HG03378 (cell line): Measurements from ENCODE around the gene AP4E1.
"Not testable (repeated sequence)": the region's sequence is repeated elsewhere in the genome, so short reads cannot be mapped to it uniquely, and the experiment has no call there.

Experiments
- ATAC-seq: cut with Tn5 transposase; IDR thresholded peaks from one replicate; pipeline ENCODE4 v1.9.1; 2021; ENCODE audit warnings: mild to moderate bottlenecking, moderate library complexity; ENCODE audit not compliant: unreplicated experiment

Gene AP4E1

GRCh38 chr15:51011212-51011611 lies 102.7 kb downstream of the AP4E1 start:
- ATAC-seq, result no peak

GRCh38 chr15:51016615-51017014 lies 108.1 kb downstream of the AP4E1 start:
- ATAC-seq, result no peak

- no peak for ATAC-seq
These were observed 113.7 kb downstream of the AP4E1 start for GRCh38 chr15:51022206-51022605.

DNA sequence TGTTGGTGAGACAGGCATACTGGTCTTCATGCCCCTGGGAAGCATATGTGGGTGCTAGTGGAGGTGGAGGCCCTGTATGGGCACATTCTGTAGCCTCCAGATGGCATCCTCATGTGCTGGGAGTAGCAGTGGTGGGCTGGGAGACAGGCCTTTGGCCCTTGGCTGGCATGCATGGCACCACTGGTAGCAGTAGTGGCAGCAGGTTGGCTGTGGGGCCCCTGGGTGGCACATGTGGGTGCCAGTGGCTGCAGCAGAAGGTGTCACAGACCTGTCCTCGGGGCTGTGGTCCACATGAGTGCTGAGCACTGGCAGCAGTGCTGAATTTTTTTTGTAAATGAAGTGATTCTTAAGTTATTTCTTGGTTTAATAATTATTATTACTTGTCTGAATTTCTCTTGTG lies 115.0 kb downstream of the AP4E1 start:
- ATAC-seq, result no peak

GRCh38 chr15:51024735-51025453 lies 116.4 kb downstream of the AP4E1 start:
- no peak for ATAC-seq

- no peak for ATAC-seq
These were observed 117.0 kb downstream of the AP4E1 start for GRCh38 chr15:51025454-51025846.

GRCh38 chr15:51030649-51031316 lies 122.3 kb downstream of the AP4E1 start:
- no peak for ATAC-seq

DNA sequence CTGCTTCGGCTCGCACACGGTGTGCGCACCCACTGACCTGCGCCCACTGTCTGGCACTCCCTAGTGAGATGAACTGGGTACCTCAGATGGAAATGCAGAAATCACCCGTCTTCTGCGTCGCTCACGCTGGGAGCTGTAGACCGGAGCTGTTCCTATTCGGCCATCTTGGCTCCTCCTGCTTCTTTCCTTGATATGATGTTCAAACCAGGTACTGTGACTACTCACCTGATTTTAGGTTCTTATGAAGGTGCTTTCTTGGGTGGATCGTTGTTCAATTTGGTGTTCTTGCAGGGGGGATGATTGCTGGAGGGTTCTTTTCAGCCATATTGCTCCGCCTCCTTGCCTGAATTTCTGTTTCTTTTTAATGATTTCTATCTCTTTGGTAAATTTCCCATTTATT lies 129.0 kb downstream of the AP4E1 start:
- not testable (repeated sequence) for ATAC-seq

DNA sequence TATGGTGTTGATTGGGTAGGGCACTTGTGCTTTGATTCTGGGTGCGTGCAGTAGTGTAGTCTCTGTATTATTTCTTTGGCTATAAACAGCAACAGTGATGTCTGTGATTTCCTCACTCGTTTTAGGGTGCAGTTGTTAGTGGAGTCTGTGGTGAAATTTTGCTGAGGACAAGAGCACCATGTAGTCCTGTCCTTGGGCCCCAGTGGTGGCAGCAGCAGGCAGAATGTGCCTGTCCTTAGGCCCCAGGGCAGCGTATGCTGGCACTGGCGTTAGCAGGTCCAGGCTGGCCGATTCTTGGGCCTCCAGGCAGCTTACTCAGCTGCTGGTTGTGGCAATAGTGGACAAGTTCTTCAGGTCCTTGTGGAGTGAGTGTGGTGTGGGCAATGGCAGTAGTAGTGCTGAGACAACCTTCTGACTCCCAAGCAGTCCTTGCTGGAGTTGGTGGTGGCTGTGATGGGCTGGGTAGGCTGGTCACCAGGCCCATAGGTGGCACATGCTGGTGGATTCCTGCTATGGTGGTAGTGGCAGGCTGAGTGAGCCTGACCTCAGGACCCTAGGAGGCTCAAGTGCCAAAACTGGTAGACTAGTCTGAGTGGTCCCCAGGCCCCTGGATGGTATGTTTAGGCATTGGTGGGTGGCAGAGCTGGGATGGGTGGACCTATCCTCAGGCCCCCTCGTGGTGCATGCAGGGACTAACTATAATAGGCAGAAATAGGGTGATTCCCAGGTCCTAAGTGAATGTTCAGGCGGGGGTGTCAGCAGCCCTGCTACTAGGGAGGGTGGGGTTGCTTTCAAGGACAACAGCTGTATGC lies 129.9 kb downstream of the AP4E1 start:
- ATAC-seq, result no peak

- ATAC-seq, result no peak
These were observed 130.5 kb downstream of the AP4E1 start for GRCh38 chr15:51038974-51039319.

DNA sequence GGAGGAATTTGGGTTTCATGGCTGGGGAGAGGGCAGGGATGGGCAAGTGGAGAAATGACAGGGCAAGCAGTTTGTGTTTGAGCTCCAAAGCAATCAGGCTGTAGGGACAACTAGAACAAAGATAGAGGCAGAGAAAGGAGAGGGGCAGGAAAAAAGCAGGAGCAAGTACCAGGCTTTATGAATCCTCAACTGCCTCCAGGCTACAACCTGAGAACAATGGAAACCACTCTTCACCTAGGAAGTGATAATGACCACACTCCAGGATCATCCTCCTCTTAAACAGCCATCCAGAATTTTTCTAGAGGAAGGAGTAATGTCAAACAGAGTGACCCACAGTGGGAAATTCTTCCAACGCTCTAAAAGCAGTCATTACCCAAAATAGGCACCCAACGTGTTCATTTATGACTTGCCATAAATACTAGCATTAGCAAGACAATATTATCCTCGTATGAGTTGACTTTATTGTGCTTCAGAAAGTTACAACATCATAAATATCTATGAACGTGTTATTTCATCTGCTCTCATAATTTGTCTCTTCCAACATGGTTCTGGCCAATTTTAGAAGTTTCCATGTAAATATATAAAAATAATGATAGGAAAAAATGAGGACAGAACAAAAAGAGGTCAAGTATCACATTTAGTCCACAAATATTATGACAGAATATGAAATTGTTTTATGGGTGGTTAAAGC lies 135.7 kb downstream of the AP4E1 start:
- no peak for ATAC-seq

- no peak for ATAC-seq
These were observed 137.5 kb downstream of the AP4E1 start for GRCh38 chr15:51046016-51046415.

DNA sequence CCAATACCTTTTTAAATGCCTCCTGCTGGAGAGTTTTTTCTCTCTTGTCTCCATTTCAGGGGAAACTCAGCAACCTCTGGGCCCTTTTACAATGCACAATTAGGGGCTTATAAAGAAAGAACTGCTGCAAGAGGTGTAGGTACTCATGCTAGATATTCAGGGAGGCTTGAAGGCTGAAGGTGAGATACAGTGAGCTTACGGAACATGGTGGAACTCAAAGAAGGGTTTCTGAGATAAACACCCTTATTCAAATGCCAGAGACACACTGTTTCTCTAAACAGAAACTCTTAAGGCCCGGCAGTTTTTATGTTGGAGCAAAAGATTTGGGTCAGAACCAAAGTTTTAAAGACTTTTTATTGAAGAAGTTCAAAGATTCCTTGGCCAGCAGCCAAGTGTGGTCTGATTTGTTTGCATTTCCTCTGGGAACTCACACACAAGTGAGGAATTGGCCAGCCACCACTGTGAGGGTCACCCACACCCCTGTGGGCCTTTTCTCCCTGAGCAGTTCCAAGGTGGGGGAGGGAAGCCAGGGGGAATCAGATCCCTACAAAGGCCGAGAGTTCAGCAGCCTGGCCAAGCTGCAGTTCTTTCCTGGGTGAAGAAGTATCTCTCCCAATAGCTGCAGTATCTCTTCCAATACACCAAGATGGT lies 138.4 kb downstream of the AP4E1 start:
- no peak for ATAC-seq

DNA sequence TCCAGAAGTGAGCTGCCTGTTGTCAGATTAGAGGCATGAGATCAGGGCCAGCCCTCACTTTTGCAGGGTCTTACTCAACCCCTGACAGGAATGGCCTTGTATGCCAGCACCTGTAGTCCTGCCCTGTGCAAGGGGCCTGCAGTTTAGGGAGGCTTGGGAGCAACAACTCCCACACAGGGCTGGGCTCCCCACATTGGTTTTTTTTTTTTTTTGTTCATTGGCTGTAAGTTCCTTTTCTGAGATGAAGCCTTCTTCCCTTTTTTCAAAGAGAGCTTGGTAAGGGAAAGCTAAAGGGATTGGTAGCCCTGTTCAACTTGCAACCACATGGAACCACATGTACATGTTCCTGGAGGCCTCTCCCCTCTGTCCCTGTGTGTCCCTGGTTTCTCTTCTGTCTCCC lies 139.8 kb downstream of the AP4E1 start:
- no peak for ATAC-seq

- no peak for ATAC-seq
These were observed 140.6 kb downstream of the AP4E1 start for GRCh38 chr15:51049081-51049480.

DNA sequence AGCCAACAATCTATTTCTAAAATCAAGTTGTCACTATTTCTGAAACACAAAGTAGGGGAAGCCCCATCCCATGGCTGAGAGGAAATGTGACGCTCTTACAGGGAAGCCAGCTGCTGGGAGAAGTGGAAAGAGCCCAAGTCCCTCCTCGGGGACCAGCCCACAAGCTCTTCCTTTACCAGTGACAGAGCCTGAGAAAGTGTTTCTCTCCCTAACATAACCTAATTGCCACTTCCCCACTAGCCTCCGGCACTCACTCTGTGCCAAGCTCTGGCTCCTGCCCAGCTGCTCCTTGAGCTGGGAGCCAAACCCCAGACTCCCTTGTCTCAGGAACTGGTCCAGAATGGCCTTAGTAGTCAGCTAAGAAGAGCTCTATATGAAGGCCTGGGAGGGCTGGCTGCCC lies 143.3 kb downstream of the AP4E1 start:
- no peak for ATAC-seq

- ATAC-seq, result no peak
These were observed 145.1 kb downstream of the AP4E1 start for GRCh38 chr15:51053571-51053970.

GRCh38 chr15:51054535-51054934 lies 146.1 kb downstream of the AP4E1 start:
- no peak for ATAC-seq
